AG10803 (cell line): ENCODE measurements around the gene HLA-DQA2.
"Not testable (repeated sequence)": the region's sequence is repeated elsewhere in the genome, so short reads cannot be mapped to it uniquely, and the experiment has no call there.

ENCODE experiments used
- DNase-seq: peaks from one replicate; pipeline ENCODE4 v3.0.0; 2010; ENCODE audit warnings: low read depth
- H3K4me3 ChIP-seq: 2 replicates; pipeline ENCODE4 v1.5.1; 2011; ENCODE audit warnings: mild to moderate bottlenecking, low read length, control low read depth
- TF ChIP-seq, protein P1 (sequence below): conservative IDR thresholded peaks from 2 replicates; pipeline ENCODE4 v1.5.1; 2011; ENCODE audit warnings: mild to moderate bottlenecking, low read length, control low read depth, inconsistent platforms

The HLA-DQA2 gene

GRCh38 chr6:32713241-32713640 is 27.9 kb upstream of the HLA-DQA2 start:
- no peak overlapping the region for H3K4me3 ChIP-seq
- DNase-seq: no peak
- TF ChIP-seq, protein P1, sequence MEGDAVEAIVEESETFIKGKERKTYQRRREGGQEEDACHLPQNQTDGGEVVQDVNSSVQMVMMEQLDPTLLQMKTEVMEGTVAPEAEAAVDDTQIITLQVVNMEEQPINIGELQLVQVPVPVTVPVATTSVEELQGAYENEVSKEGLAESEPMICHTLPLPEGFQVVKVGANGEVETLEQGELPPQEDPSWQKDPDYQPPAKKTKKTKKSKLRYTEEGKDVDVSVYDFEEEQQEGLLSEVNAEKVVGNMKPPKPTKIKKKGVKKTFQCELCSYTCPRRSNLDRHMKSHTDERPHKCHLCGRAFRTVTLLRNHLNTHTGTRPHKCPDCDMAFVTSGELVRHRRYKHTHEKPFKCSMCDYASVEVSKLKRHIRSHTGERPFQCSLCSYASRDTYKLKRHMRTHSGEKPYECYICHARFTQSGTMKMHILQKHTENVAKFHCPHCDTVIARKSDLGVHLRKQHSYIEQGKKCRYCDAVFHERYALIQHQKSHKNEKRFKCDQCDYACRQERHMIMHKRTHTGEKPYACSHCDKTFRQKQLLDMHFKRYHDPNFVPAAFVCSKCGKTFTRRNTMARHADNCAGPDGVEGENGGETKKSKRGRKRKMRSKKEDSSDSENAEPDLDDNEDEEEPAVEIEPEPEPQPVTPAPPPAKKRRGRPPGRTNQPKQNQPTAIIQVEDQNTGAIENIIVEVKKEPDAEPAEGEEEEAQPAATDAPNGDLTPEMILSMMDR: no peak

- H3K4me3 ChIP-seq: no peak overlapping the region
- TF ChIP-seq, protein P1: no peak
- no peak for DNase-seq
Measured at GRCh38 chr6:32716396-32716795, 24.8 kb upstream of the HLA-DQA2 start.

GRCh38 chr6:32718879-32719278 is 22.3 kb upstream of the HLA-DQA2 start:
- TF ChIP-seq, protein P1: no peak
- H3K4me3 ChIP-seq: no peak overlapping the region
- DNase-seq: no peak

DNA sequence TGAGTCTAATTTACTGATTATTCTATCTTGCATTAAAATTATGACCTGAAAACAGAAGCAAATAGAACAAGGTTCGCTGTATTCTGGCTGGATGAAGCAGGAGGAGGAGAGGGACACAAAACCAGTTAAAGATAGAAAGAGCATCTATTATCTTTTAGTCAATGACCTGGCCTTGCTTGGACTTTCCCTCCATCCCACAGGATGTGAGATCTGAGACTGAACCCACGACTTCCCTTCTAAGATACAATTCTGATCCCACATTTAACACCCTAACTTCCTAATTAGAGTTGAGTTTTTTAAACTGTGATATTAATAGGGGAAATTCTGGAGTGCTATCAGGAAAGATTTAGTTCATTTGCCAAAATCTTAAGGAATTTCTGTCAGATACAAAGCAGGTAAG is 3.1 kb upstream of the HLA-DQA2 start:
- H3K4me3 ChIP-seq: no peak overlapping the region
- TF ChIP-seq, protein P1: no peak
- DNase-seq: no peak

- TF ChIP-seq, protein P1: no peak
- no peak overlapping the region for H3K4me3 ChIP-seq
- no peak for DNase-seq
Measured at GRCh38 chr6:32742374-32742773, 1.2 kb downstream of the HLA-DQA2 start.

- TF ChIP-seq, protein P1: no peak
- DNase-seq: no peak
- no peak overlapping the region for H3K4me3 ChIP-seq
Measured at GRCh38 chr6:32744776-32745175, 3.6 kb downstream of the HLA-DQA2 start.

- H3K4me3 ChIP-seq, DNase-seq: not testable (repeated sequence)
Measured at GRCh38 chr6:32745649-32746048, 4.5 kb downstream of the HLA-DQA2 start.

DNA sequence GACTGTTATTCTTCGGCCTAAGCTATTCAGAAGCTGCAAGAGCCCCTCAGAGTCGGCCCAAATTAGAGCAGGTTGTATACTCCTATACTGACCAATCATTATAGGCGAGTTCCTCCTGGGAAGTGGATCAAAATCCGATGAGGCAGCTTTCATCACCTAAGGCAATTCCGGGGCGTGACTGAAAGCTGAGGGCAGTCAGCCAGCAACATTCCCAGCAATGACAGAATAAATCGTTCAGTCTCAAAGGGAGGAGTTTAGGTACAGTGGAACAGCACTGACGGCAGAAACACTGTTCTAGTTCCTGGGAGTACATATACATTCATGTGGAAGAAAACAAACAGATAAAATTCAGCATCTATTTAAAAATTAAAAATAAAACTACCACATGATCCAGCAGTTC is 11.4 kb downstream of the HLA-DQA2 start:
- TF ChIP-seq, protein P1: no peak
- H3K4me3 ChIP-seq: no peak overlapping the region
- DNase-seq: no peak
